Neural cell (in vitro differentiated cells): Measurements from ENCODE around the gene CRNKL1. TPM values are rescaled to one million over a fixed set of nuclear protein-coding genes. Genes with fewer than 3 reads are reported as not detected.

ENCODE experiments used
- H2AFZ ChIP-seq: fragments of 200-600, 300-800 bp; sonication (generic), shearing (Covaris generic); 2 replicates; pipeline ENCODE4 v1.6.0; 2014; ENCODE audit warnings: low read depth, mild to moderate bottlenecking, antibody characterized with exemption, low read length, moderate library complexity
- H3F3A ChIP-seq: fragments of 200-600 bp; shearing (Covaris generic); 2 replicates; pipeline ENCODE4 v1.6.1; 2016; ENCODE audit warnings: mild to moderate bottlenecking, moderate library complexity, mixed read lengths, antibody characterized with exemption, low read length; ENCODE audit not compliant: insufficient read depth, poor library complexity, severe bottlenecking
- H3K27ac ChIP-seq: fragments of 200-600, 300-800 bp; sonication (generic), shearing (Covaris generic); 2 replicates; pipeline ENCODE4 v1.5.1; 2014; ENCODE audit warnings: mild to moderate bottlenecking, low read length, moderate library complexity
- H3K27me3 ChIP-seq: fragments of 300-800, 200-600 bp; sonication (generic), shearing (Covaris generic); 2 replicates; pipeline ENCODE4 v1.6.0; 2014; ENCODE audit warnings: mild to moderate bottlenecking, low read depth, low read length, moderate library complexity; ENCODE audit not compliant: insufficient read depth
- H3K36me3 ChIP-seq: fragments of 300-800, 200-600 bp; sonication (generic), shearing (Covaris generic); 2 replicates; pipeline ENCODE4 v1.5.1; 2014; ENCODE audit warnings: mild to moderate bottlenecking, antibody characterized with exemption, low read length, moderate library complexity; ENCODE audit not compliant: insufficient read depth
- H3K4me2 ChIP-seq: fragments of 300-800, 200-600 bp; sonication (generic), shearing (Covaris generic); 2 replicates; pipeline ENCODE4 v1.6.0; 2014; ENCODE audit warnings: mild to moderate bottlenecking, low read length
- H3K4me3 ChIP-seq: fragments of 300-800, 200-600 bp; sonication (generic), shearing (Covaris generic); 2 replicates; pipeline ENCODE4 v1.5.1; 2014; ENCODE audit warnings: mild to moderate bottlenecking, low read length, moderate library complexity
- H3K79me2 ChIP-seq: fragments of 200-600 bp; shearing (Covaris generic); replicated peaks from 2 replicates; pipeline ENCODE4 v1.6.0; 2014; ENCODE audit warnings: mild to moderate bottlenecking, low read length, moderate library complexity; ENCODE audit not compliant: insufficient read depth
- H3K9ac ChIP-seq: fragments of 300-800, 200-600 bp; sonication (generic), shearing (Covaris generic); 2 replicates; pipeline ENCODE4 v1.6.1; 2016; ENCODE audit warnings: mild to moderate bottlenecking, low read length, mixed read lengths
- H3K9me2 ChIP-seq: fragments of 200-600 bp; shearing (Covaris generic); 2 replicates; pipeline ENCODE4 v1.6.1; 2016; ENCODE audit warnings: mild to moderate bottlenecking, low read length, mixed read lengths; ENCODE audit not compliant: insufficient read depth
- H3K9me3 ChIP-seq: fragments of 200-600, 300-800 bp; sonication (generic), shearing (Covaris generic); 2 replicates; pipeline ENCODE4 v1.6.1; 2016; ENCODE audit warnings: mild to moderate bottlenecking, mixed run types, low read length, moderate library complexity, mixed read lengths
- H4K20me1 ChIP-seq: fragments of 200-600 bp; shearing (Covaris generic); 2 replicates; pipeline ENCODE4 v1.6.1; 2016; ENCODE audit warnings: mild to moderate bottlenecking, mixed run types; ENCODE audit not compliant: insufficient read depth
- CTCF ChIP-seq: fragments of 450-650 bp; IDR thresholded peaks from 2 replicates; pipeline ENCODE4 v1.5.1; 2014; ENCODE audit warnings: antibody characterized with exemption, mild to moderate bottlenecking, moderate library complexity; ENCODE audit not compliant: poor library complexity, severe bottlenecking
- EP300 ChIP-seq: fragments of 450-650 bp; conservative IDR thresholded peaks from 2 replicates; pipeline ENCODE4 v1.6.1; 2014; ENCODE audit warnings: antibody characterized with exemption, mild to moderate bottlenecking, moderate library complexity; ENCODE audit not compliant: poor library complexity, severe bottlenecking
- EZH2 ChIP-seq: fragments of 200-600, 300-800 bp; shearing (Covaris generic), sonication (generic); IDR thresholded peaks from 2 replicates; pipeline ENCODE4 v1.6.1; 2014; ENCODE audit warnings: antibody characterized with exemption, low read length, borderline replicate concordance, mild to moderate bottlenecking; ENCODE audit not compliant: insufficient read depth, poor library complexity, severe bottlenecking
- MXI1 ChIP-seq: fragments of 450-650 bp; conservative IDR thresholded peaks from 2 replicates; pipeline ENCODE4 v1.6.1; 2014; ENCODE audit warnings: antibody characterized with exemption, mild to moderate bottlenecking; ENCODE audit not compliant: poor library complexity, severe bottlenecking
- POLR2AphosphoS5 ChIP-seq: IDR thresholded peaks from 2 replicates; pipeline ENCODE4 v1.6.1; 2012
- RAD21 ChIP-seq: fragments of 450-650 bp; conservative IDR thresholded peaks from 2 replicates; pipeline ENCODE4 v1.6.1; 2014; ENCODE audit warnings: antibody characterized with exemption, mild to moderate bottlenecking, moderate library complexity
- SMC3 ChIP-seq: fragments of 450-650 bp; conservative IDR thresholded peaks from 2 replicates; pipeline ENCODE4 v1.6.1; 2014; ENCODE audit warnings: antibody characterized with exemption, mild to moderate bottlenecking, moderate library complexity; ENCODE audit not compliant: poor library complexity
- TAF1 ChIP-seq: IDR thresholded peaks from 2 replicates; pipeline ENCODE4 v1.6.1; 2012; ENCODE audit warnings: low read depth
- polyA plus RNA-seq: library from polyadenylated mRNA; depleted of rRNA; stranded (reverse); fragments of >200 nt; gene quantifications from 2 replicates; pipeline ENCODE4 v1.2.3, GENCODE V29; 2014
- TF ChIP-seq, protein P1 (sequence below): IDR thresholded peaks from 2 replicates; pipeline ENCODE4 v1.6.1; 2012; ENCODE audit warnings: borderline replicate concordance

The CRNKL1 gene
- polyA plus RNA-seq, 1 donor from 2014 or later: 27.0 TPM

- Histone ChIP-seq H3K9me3 (no peaks in the 10 kb centered on the region), H3F3A (no peaks in the 10 kb centered on the region), H3K4me3 (no peak overlapping the region), H3K79me2 (no peaks in the 10 kb centered on the region), H3K9me2 (no peaks in the 10 kb centered on the region), H3K27me3 (no peaks in the 10 kb centered on the region), H3K4me2 (no peak overlapping the region), H2AFZ (no peak overlapping the region), H3K36me3 (no peaks in the 10 kb centered on the region), H3K27ac (no peak overlapping the region), H4K20me1 (no peaks in the 10 kb centered on the region), H3K9ac (no peak overlapping the region)
- no peak for TF ChIP-seq SMC3
- TF ChIP-seq, protein P1, sequence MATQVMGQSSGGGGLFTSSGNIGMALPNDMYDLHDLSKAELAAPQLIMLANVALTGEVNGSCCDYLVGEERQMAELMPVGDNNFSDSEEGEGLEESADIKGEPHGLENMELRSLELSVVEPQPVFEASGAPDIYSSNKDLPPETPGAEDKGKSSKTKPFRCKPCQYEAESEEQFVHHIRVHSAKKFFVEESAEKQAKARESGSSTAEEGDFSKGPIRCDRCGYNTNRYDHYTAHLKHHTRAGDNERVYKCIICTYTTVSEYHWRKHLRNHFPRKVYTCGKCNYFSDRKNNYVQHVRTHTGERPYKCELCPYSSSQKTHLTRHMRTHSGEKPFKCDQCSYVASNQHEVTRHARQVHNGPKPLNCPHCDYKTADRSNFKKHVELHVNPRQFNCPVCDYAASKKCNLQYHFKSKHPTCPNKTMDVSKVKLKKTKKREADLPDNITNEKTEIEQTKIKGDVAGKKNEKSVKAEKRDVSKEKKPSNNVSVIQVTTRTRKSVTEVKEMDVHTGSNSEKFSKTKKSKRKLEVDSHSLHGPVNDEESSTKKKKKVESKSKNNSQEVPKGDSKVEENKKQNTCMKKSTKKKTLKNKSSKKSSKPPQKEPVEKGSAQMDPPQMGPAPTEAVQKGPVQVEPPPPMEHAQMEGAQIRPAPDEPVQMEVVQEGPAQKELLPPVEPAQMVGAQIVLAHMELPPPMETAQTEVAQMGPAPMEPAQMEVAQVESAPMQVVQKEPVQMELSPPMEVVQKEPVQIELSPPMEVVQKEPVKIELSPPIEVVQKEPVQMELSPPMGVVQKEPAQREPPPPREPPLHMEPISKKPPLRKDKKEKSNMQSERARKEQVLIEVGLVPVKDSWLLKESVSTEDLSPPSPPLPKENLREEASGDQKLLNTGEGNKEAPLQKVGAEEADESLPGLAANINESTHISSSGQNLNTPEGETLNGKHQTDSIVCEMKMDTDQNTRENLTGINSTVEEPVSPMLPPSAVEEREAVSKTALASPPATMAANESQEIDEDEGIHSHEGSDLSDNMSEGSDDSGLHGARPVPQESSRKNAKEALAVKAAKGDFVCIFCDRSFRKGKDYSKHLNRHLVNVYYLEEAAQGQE: no peak
- TF ChIP-seq TAF1: no peak
These were observed 42.1 kb upstream of the CRNKL1 start for GRCh38 chr20:20094410-20094809.

- Histone ChIP-seq H4K20me1 (no peaks in the 10 kb centered on the region), H3K4me2 (no peak overlapping the region), H3K9me2 (no peaks in the 10 kb centered on the region), H3K9ac (no peak overlapping the region), H3K27ac (no peak overlapping the region), H3K79me2 (no peaks in the 10 kb centered on the region), H3K4me3 (no peak overlapping the region), H2AFZ (no peak overlapping the region), H3K36me3 (no peaks in the 10 kb centered on the region), H3F3A (no peaks in the 10 kb centered on the region), H3K27me3 (no peaks in the 10 kb centered on the region), H3K9me3 (no peaks in the 10 kb centered on the region)
- TF ChIP-seq RAD21 (no peak), EP300 (no peak), TAF1 (no peak), MXI1 (no peak), SMC3 (no peak), EZH2 (no peak), CTCF (no peak), POLR2AphosphoS5 (no peak)
- TF ChIP-seq, protein P1: no peak
These were observed 40.6 kb upstream of the CRNKL1 start for GRCh38 chr20:20092827-20093226.
